ENCODE data around the gene CASP7. TPM values are rescaled to one million over a fixed set of nuclear protein-coding genes. Genes with fewer than 3 reads are reported as not detected.

The CASP7 gene
- total and polyA plus RNA-seq, 2 of the 8 experiments (the other 6 are each of a cell fraction or from before 2014, with no cell fraction given): 2.3 to 4.1 TPM

GRCh38 chr10:113718969-113719822, 39.5 kb downstream of the CASP7 start:
- H3K4ac ChIP-seq (replicated peaks; ENCODE audit: insufficient read length, low read depth, low read length): no peak overlapping the region
- no peaks in the 10 kb centered on the region for H3K79me1 ChIP-seq (ENCODE audit: low read depth, low read length)
- no peak overlapping the region for H2AK5ac ChIP-seq (ENCODE audit: low read depth, low read length)
- H3K36me3 ChIP-seq (ENCODE audit: control insufficient read depth in 2 of 4, insufficient read depth in 4 of 4, low read length in 3 of 4): peaks cover 0 to 2% (median 0%) of the 10 kb centered on the region in 4 experiments; a peak in 1 of 8 replicates
- no peak overlapping the region for H3K18ac ChIP-seq (ENCODE audit: extremely low read depth, low read length)
- no peak overlapping the region for H2AFZ ChIP-seq (ENCODE audit: low read length)
- H2BK20ac ChIP-seq (ENCODE audit: low read length): no peak overlapping the region
- no peak overlapping the region for H3K14ac ChIP-seq (ENCODE audit: insufficient read length)
- ChIA-PET CTCF (ENCODE audit: partially characterized antibody) (interaction anchor here (0.8 to 5.2 kb wide), 3 partner anchors 13 to 34 kb away, joined by 3 to 29 read pairs (median 3); no protein-coding TSS in a partner anchor), POLR2A (ENCODE audit: partially characterized antibody) (interaction anchor here (0.9 kb wide), 1 partner anchor 134 kb away, joined by 3 read pairs; the partner anchor contains the start of gene DCLRE1A)
- H3K23ac ChIP-seq (ENCODE audit: insufficient read length): no peak overlapping the region
- no peak for DNase-seq (ENCODE audit: low read depth in 1 of 2, low spot score in 2 of 2)
- FAIRE-seq: no peak
- H2BK15ac ChIP-seq (ENCODE audit: low read length): no peak overlapping the region
- no peak overlapping the region for H2BK12ac ChIP-seq (ENCODE audit: low read depth, low read length)
- no peak overlapping the region for H3K56ac ChIP-seq (replicated peaks; ENCODE audit: insufficient read length, low read depth, low read length)
- no peaks in the 10 kb centered on the region for H3K23me2 ChIP-seq (ENCODE audit: low read depth, low read length)
- no peak overlapping the region for H3K4me3 ChIP-seq (ENCODE audit: extremely low read depth in 1 of 4, insufficient read depth in 2 of 4, low read depth in 3 of 4, low read length in 4 of 4)
- H4K5ac ChIP-seq (ENCODE audit: insufficient read length, low read depth, low read length): no peak overlapping the region
- no peaks in the 10 kb centered on the region for H3K4me1 ChIP-seq (replicated peaks in 1 of 4; ENCODE audit: control insufficient read depth in 3 of 4, insufficient read depth in 4 of 4, low read length in 3 of 4)
- H3K4me2 ChIP-seq (ENCODE audit: insufficient read depth in 1 of 2, low read depth in 2 of 2, low read length in 2 of 2): no peak overlapping the region
- H2BK120ac ChIP-seq (replicated peaks; ENCODE audit: low read depth, low read length): no peak overlapping the region
- no peak overlapping the region for H3K27ac ChIP-seq (ENCODE audit: low read depth, low read length)
- H3K9ac ChIP-seq (replicated peaks in 1 of 4; ENCODE audit: extremely low read depth in 1 of 4, low read depth in 3 of 4, low read length in 3 of 4): no peak overlapping the region
- no peaks in the 10 kb centered on the region for H3K27me3 ChIP-seq (replicated peaks in 1 of 4; ENCODE audit: control insufficient read depth in 3 of 4, extremely low read depth in 1 of 4, insufficient read depth in 3 of 4, low read length in 3 of 4)
- no peaks in the 10 kb centered on the region for H3K9me3 ChIP-seq (ENCODE audit: insufficient read depth in 2 of 2, low read depth in 1 of 2, low read length in 1 of 2)
- no peak overlapping the region for H4K91ac ChIP-seq (replicated peaks; ENCODE audit: insufficient read length, low read length)
- no peaks in the 10 kb centered on the region for H4K20me1 ChIP-seq (replicated peaks in 1 of 2; ENCODE audit: control insufficient read depth in 1 of 2, insufficient read depth in 2 of 2, low read length in 2 of 2)
- H3K79me2 ChIP-seq (ENCODE audit: control insufficient read depth in 1 of 2, insufficient read depth in 2 of 2, low read length in 2 of 2): no peaks in the 10 kb centered on the region
- no peak overlapping the region for H4K8ac ChIP-seq (ENCODE audit: extremely low read depth, insufficient read depth, low read length)
- H2BK5ac ChIP-seq (ENCODE audit: low read depth, low read length): no peak overlapping the region
- 91% methylated on average over 21 of the region's 21 CpGs; no CpG with 5 or more reads in 1 of the 2 experiments for WGBS, 2 experiments (ENCODE audit: extremely low coverage in 1 of 2, insufficient coverage in 1 of 2, insufficient read length in 1 of 2, insufficient replicate concordance in 2 of 2, low coverage in 1 of 2, low lambda C conversion rate in 2 of 2, missing lambda C conversion rate in 1 of 2)
- TF ChIP-seq SP2 (IDR thresholded peaks at IDR 0.05; ENCODE audit: low read length): no peak
- no peak for TF ChIP-seq CBX5 (IDR thresholded peaks at IDR 0.05; ENCODE audit: low read depth, low read length)
- TF ChIP-seq BCL11A (IDR thresholded peaks at IDR 0.05; ENCODE audit: low read depth in 2 of 2, low read length in 2 of 2): no peak
- TF ChIP-seq BRCA1 (IDR thresholded peaks at IDR 0.05; ENCODE audit: low read depth, low read length): no peak
